NCI-H524 treated with DMSO at 0.1 percent for 48 hours (cell line): Measurements from ENCODE around the gene SHROOM4.

ENCODE experiments used
- DNase-seq: peaks from one replicate; lab custom pipeline; 2025; lab: John Stamatoyannopoulos, UW

Gene SHROOM4

GRCh38 chrX:50778272-50778671 lies 35.7 kb downstream of the SHROOM4 start:
- DNase-seq, result no peak

DNA sequence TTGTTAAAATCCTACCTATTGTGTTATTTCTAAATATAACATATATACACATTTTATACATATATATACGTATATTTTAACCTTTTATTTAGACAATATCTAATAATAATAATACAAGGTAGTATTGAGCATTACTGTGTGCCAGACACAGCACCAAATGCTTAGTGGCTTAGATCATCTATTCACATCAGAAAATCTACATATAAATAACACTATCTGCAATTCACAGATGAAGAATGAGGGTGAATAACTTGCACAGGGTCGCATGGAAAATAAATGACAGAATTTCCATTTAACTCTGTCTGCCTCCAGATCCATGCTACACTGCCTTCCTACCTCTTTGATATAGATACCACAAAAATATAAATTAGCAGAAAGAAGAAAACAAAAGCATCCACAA lies 37.7 kb downstream of the SHROOM4 start:
- no peak for DNase-seq

DNA sequence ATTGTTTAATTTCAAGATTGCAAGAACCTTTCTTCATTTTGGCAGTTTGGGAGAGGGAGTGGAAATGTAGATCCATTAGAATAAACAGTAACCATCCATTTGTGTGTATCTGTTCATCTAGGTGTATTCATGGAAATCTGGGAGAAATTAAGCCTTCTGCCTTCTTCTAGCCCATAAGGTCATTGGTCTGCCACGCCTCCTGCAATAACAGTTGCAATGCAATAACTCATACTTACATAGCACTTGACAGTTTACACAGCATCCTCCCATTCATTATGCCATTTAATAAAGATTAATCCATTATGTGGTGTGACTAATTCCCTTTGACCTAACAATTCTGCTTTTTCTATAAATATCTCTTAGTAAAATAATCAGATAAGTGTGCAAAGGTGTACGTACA lies 42.6 kb downstream of the SHROOM4 start:
- DNase-seq, result no peak

DNA sequence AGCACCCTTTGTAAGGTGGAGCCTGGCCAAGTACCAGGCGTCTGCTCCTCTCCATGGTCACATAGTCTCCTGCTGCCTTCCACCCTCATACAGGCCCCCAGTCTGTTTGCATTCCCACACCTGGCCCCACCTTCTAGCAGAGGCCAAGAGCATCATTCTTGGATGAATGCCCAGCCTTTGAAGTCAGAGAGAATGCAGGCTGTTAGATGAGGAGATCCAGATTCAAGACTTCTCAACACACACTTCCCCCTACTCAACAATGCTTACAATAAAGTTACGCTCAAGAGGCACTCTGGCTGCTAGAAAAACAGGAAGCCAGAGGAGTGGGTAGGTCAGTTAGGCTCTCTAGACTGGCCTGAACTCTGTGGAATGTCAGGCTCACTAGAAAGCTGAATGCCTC lies 43.3 kb downstream of the SHROOM4 start:
- no peak for DNase-seq

DNA sequence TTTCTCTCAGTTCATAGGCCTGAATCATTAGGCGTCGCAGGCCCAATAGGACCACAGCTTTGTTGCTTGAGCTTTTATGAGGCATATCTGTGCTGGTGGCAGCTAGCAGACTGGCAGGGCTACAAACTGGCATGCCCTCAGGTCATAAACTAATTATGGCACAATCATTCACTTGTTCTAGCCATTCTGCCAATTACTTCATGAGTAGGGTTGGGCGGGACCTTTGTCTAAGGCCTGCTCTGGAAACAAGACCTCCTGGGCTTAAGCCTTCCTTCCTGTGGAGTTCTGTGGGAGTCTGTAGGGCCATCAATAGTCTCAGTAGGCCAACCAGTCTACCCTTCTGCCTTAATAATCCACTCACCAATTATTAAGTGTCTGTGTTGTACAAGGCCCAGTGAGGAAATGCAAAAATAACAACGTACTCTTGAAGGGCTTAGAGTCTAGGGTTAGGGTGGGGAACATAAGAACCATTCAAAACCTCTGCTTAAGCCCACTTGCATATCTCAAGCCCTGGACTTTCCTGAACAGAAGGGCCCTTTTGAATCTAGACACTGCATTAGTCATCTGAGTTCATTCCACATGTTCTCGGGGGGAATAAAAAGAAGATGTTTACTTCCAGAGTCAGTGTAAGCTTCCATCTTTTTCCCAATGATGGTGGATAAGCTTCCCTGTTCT lies 44.5 kb downstream of the SHROOM4 start:
- DNase-seq, result no peak

- no peak for DNase-seq
These were observed 45.2 kb downstream of the SHROOM4 start for GRCh38 chrX:50768801-50769200.

DNA sequence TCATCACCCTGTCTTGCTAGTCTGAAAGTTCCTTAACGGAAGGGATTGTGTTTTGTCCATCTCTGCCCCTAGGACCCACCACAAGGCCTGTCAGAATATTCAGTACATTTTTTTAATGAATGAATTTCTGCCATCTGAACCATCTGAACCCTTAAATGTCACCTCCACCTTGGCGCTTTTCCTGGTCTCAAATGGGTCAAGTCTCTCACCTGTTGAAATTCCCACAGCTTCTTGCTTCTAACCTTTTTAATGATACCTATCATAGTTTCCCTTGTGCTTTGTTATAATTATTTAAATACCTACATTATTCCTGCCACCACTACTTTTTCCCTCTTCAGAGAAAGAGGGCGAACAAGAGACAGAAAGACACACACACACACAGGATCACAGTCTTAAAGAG lies 48.0 kb downstream of the SHROOM4 start:
- no peak for DNase-seq

GRCh38 chrX:50762578-50762977 lies 51.4 kb downstream of the SHROOM4 start:
- DNase-seq, result no peak

GRCh38 chrX:50756276-50756675 lies 57.7 kb downstream of the SHROOM4 start:
- DNase-seq, result no peak

- no peak for DNase-seq
These were observed 62.9 kb downstream of the SHROOM4 start for GRCh38 chrX:50751091-50751490.

DNA sequence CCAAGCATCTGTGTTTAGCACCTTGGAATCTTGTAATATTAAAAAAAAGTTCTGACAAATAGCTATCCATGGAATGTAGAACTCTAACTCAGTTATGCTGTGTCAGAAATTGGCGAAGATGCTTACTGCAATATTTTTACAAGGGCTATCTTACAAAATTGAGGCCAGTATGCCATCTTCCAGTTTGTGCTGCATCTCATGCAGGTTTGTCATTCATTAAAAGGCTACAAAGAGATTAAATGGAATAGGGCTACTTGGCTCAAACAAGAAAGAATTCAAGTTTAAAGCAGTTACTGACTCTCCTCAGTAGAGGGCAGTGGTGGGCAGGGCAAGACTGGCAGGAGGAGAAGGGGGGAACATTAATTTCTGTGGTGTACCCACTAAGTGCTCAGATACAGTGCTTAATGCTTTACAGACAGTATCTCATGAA lies 66.5 kb downstream of the SHROOM4 start:
- no peak for DNase-seq

DNA sequence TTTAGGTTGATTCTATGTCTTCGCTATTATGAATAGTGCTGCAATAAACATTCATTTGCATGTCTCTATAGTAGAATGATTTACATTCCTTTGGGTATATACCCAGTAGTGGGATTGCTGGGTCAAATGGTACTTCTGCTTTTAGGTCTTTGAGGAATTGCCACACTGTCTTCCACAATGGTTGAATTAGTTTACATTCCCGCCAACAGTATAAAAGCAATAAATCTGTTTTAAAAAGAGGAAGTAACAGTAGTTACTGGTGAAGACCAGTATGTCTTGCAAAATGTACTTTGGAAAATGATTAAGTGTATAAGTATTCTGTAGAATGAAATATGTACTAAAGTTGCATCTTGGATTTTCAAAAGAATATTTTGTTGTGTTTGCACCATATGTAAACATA lies 77.3 kb downstream of the SHROOM4 start:
- DNase-seq, result no peak

GRCh38 chrX:50726296-50726695 lies 87.7 kb downstream of the SHROOM4 start:
- no peak for DNase-seq

DNA sequence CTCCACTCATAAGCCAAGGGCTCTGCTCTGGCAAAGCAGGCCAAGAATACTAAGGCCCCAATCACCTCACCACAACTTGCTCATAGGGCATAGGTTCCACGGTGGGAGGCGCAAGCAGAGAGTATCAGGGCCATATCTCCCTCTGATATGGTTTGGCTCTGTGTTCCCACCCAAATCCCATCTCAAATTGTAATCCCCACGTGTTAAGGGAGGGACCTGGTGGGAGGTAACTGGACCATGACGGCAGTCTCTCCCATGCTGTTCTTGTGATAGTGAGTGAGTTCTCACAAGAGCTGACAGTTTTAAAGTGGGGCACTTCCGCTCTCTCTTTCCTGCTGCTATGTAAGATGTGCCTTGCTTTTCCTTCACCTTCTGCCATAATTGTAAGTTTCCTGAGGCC lies 88.7 kb downstream of the SHROOM4 start:
- DNase-seq, result no peak

- DNase-seq, result no peak
These were observed 91.0 kb downstream of the SHROOM4 start for GRCh38 chrX:50723006-50723405.

DNA sequence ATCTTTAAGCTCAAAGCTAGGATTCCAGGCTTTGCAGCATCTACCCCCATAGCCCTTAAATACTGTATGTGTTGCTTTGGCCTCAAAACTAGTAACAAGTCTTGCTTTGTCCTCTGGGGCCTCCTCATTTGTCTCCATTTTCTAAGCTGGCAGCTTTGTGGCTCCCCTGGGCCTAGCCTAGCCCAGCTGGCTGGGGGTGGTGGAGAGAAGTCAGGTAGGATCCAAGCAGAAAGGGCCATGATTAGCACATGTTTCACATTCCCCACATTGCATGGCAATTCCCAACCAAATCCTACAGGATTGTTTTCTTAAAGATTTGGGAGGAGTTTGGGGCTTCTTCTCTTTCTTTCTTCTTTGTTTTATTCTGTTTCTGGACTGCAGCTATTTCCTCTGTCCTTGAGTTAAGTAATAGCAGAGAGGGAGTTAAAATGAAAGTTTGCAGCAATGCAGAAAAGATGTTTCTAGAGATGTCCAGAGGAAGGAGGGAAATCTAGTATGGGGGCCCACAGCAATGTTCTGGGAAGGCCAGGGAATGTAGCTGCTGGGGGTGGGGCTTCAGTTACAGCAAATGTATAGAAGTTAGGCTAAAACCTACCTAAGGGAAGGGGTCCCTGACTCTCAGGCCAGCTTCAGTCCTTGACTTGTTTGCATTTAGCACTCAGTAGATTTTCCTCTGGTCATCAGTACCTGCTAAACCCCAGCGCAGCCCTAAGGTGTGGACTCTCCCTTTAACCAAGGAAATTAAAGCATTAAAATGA lies 92.1 kb downstream of the SHROOM4 start:
- no peak for DNase-seq

DNA sequence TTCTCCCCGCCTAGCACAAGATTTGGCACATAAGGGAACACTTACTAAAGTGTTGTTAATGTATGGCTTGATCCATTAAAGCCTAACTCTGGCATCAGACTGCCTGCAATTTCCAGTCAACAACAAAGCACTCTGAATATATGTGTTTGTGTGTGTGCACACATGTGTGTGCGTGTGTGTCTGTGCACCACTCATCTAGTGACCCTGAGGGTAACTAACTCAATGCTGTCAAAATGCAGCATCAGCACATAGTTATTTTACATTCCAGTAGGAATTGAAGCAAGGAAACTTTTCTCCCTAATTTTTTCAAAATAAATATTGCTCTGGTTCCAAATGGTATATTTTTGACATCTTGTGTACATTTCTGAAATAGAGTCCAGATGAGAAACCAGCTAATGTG lies 94.4 kb downstream of the SHROOM4 start:
- DNase-seq, result no peak

DNA sequence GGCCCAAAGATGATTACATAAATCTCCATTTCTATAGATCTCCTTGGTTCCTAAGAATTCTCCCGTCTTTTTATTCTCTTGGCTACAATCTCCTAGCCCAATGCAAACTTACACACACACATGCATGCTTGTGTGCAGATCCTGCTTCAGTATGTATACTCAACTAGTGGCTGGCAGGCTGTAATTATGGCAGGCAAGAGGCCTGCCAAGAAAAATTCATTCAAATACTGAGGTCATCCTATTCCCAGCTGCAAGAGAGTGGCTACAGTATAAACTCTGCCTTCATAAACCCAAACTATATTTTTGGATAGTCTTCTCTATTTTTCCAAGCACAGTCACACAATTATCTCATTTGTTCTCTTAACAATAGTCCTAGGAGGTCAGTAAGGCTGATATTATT lies 95.2 kb downstream of the SHROOM4 start:
- DNase-seq, result no peak

DNA sequence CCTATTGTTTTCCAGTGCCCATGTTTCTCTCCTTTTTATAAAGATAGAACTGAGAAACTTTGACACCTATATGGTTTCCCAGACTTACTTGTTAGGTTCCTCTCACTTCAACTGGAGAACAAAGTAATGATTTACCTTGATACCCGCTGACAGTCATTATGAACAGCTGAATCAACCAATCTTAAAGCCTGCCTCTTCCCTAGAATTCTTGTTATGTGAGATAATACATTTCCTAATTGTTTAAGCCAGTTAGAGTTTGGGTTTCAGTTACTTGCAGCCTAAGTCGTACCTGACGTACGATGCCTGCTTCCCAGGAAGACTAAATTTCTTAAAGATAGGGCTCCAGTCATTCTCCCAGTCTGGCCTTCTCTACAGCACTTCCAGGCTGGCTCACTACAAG lies 97.3 kb downstream of the SHROOM4 start:
- DNase-seq, result no peak

DNA sequence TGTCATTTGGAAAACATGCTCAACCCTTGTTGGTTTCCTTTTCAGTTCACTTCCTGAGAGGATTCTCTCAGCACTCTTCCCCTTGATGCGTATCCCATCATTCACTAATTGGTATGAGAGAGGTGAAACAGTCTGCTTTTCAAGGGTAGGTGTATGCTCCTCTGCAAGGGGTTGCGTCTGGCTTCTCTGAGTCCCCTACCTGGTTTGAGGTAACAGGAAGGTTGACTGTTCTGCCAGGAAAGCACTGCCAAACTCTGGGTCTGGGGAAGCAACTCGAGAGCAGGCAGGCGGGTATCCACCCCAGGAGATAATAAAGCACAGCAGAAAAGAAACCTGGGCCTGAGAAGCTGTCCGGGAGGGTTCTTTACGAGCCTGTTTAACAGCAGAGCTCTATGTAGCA lies 101.2 kb downstream of the SHROOM4 start:
- no peak for DNase-seq

GRCh38 chrX:50711907-50712306 lies 102.1 kb downstream of the SHROOM4 start:
- no peak for DNase-seq

DNA sequence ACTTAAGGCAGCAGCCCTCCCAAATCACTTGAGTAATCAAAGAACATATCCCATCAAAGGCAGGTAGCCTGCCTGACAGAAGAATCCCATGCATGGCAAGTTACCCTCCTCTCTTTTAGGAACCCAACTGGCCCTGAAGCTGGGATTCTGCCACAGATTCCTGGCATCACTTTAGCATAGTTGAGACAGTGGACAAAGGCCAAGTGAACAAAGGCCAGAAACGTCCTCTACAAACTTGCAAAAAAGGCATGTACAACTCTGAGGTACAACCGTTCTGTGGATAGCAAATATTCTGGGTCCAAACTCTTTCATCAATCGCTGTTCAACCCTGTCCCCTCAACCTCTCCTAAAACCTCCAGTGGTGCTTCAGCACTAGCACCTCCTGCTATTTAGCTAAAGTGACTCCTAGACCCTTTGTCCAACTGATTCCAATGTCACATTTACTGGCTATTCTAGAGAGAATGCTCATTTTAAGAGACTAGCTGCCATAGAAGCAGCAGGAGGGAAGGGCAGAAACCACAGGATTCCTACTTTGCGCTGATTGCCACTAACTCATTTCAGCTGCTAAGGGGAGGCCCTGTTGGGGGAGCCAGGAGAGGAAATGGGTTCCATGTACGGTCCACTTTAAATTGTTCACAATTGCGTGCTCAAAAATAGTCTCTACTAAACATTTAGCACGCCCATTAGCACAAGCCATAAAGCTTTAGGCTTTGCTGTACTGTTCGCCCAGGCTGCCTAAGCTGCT lies 105.9 kb downstream of the SHROOM4 start:
- no peak for DNase-seq

DNA sequence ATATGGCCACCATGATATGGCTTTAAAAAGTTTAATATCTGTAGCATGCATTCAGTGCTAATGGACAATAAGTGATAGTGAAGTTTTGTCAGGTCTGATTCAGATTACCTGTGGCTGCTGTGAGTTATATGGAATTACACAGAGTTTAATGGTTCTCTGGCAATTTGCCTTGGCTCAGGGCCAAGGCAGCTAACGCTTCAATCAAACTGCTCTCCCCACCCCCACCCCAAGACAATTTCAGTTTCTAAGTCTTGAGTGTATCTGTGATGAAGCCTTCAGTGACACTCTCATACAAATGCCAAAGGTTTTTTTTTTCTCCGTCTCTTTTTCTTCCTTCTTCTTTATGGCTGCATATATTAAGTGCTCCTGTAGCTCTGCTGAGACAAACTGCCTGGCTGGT lies 106.6 kb downstream of the SHROOM4 start:
- no peak for DNase-seq
